ENCODE data around the gene CRHR1.

Gene CRHR1

GRCh38 chr17:45787656-45788055 is 3.5 kb downstream of the CRHR1 start:
- no peak for DNase-seq
- H3K27me3 Mint-ChIP-seq (ENCODE audit: low read depth, poor library complexity) = peaks cover 82% of the 10 kb centered on the region
- H3K9me3 Mint-ChIP-seq = no peaks in the 10 kb centered on the region
- peaks cover 4% of the 10 kb centered on the region for H3K4me1 Mint-ChIP-seq
- no peaks in the 10 kb centered on the region for H3K36me3 Mint-ChIP-seq (ENCODE audit: low read depth)
- H3K4me3 Mint-ChIP-seq = no peak overlapping the region
- TF ChIP-seq CTCF (IDR thresholded peaks at IDR 0.05) = no peak
- H3K27ac Mint-ChIP-seq = no peak overlapping the region

DNA sequence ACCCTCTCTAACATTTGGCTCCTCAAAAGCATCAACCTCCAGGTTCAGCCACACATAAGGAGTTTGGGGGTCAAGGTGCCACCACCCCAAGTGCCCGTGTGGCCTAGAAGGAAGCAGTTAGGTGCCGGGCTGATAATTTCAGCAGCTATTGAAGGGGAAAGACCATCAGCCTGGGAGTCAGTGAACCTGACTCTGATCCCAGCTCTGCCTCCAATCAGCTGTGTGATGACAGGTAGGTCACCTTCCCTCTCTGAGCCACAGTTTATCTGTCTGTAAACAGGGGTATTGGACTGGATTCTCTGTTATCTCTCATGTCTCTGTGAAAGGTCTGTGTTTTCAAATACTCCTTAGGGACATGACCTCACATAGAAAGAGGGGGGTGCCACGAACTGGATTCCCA is 3.9 kb downstream of the CRHR1 start:
- H3K27me3 Mint-ChIP-seq (ENCODE audit: low read depth, poor library complexity) = peaks cover 82% of the 10 kb centered on the region
- H3K4me1 Mint-ChIP-seq = peaks cover 4% of the 10 kb centered on the region
- no peak for DNase-seq
- H3K27ac Mint-ChIP-seq = no peak overlapping the region
- no peaks in the 10 kb centered on the region for H3K36me3 Mint-ChIP-seq (ENCODE audit: low read depth)
- H3K9me3 Mint-ChIP-seq = no peaks in the 10 kb centered on the region
- H3K4me3 Mint-ChIP-seq = no peak overlapping the region
- no peak for TF ChIP-seq CTCF (IDR thresholded peaks at IDR 0.05)

GRCh38 chr17:45789874-45790273 is 5.8 kb downstream of the CRHR1 start:
- no peak for TF ChIP-seq CTCF (IDR thresholded peaks at IDR 0.05)
- Mint-ChIP-seq H3K27me3 (ENCODE audit: low read depth, poor library complexity) (peaks cover 74% of the 10 kb centered on the region), H3K36me3 (ENCODE audit: low read depth) (no peaks in the 10 kb centered on the region), H3K9me3 (no peaks in the 10 kb centered on the region), H3K27ac (no peak overlapping the region), H3K4me3 (no peak overlapping the region), H3K4me1 (peaks cover 4% of the 10 kb centered on the region)
- DNase-seq = no peak

- Mint-ChIP-seq H3K27me3 (ENCODE audit: low read depth, poor library complexity) (peaks cover 69% of the 10 kb centered on the region), H3K9me3 (no peaks in the 10 kb centered on the region), H3K36me3 (ENCODE audit: low read depth) (no peaks in the 10 kb centered on the region), H3K27ac (no peak overlapping the region), H3K4me1 (peaks cover 10% of the 10 kb centered on the region), H3K4me3 (no peak overlapping the region)
- TF ChIP-seq CTCF (IDR thresholded peaks at IDR 0.05) = no peak
- DNase-seq = no peak
These were observed 6.3 kb downstream of the CRHR1 start for GRCh38 chr17:45790296-45790922.

DNA sequence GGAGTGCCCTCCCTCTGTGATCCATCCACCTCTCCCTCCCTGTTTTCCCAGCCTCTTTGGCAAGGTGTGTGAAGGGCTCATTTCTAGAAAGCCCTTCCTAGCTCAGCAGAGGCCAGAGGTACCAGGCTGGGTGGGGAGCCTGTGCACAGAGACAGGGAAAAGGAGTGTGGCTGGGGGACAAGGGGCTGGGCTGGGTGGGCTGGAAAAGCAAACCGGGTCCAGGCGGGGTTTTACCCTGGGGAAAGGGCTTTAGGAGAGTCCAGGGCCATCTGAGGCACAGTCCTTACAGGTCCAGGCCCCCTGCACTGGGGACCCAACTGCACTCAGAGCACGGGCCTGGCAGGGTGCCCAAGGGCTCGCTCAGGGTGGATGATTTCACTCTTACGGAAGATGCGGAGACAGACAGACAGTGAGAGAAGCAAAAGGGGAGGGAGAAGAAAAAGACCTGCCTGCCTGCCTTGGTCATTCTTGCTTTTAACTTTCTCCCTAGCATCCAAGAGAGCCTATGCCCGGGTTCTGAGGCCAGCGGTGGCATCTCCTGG is 7.0 kb downstream of the CRHR1 start:
- Mint-ChIP-seq H3K4me1 (peaks cover 17% of the 10 kb centered on the region), H3K27ac (no peak overlapping the region)
- no peak for DNase-seq

More for the DNA sequence above, 7.0 kb downstream of the CRHR1 start:
- peaks cover 62% of the 10 kb centered on the region for H3K27me3 Mint-ChIP-seq (ENCODE audit: low read depth, poor library complexity)
- H3K4me3 Mint-ChIP-seq = no peak overlapping the region
- no peak for TF ChIP-seq CTCF (IDR thresholded peaks at IDR 0.05)
- H3K9me3 Mint-ChIP-seq = no peaks in the 10 kb centered on the region
- H3K36me3 Mint-ChIP-seq (ENCODE audit: low read depth) = no peaks in the 10 kb centered on the region
